Measurements from ENCODE around the gene GPATCH3. TPM values are rescaled to one million over a fixed set of nuclear protein-coding genes. Genes with fewer than 3 reads are reported as not detected.

The GPATCH3 gene
- total RNA-seq, 1 experiment from 2014 or later = 14.8 TPM

GRCh38 chr1:26915204-26915842, 15.1 kb upstream of the GPATCH3 start:
- Histone ChIP-seq H4K20me1 (ENCODE audit: insufficient read depth) (no peaks in the 10 kb centered on the region), H3K9ac (ENCODE audit: low read length) (no peak overlapping the region), H3K9me3 (ENCODE audit: control insufficient read depth in 1 of 2, insufficient read depth in 1 of 2, low read depth in 1 of 2, low read length in 2 of 2) (no peaks in the 10 kb centered on the region), H3K9me2 (ENCODE audit: insufficient read depth) (no peaks in the 10 kb centered on the region), H3K27me3 (ENCODE audit: insufficient read depth, low read length) (no peaks in the 10 kb centered on the region), H3K36me3 (ENCODE audit: control insufficient read depth in 1 of 2, insufficient read depth in 2 of 2, low read length in 2 of 2) (no peaks in the 10 kb centered on the region), H3K4me3 (replicated peaks in 1 of 2; ENCODE audit: low read depth in 1 of 2, low read length in 2 of 2) (no peak overlapping the region), H3K27ac (ENCODE audit: low read depth, low read length) (no peak overlapping the region), H3K79me2 (ENCODE audit: insufficient read depth, low read length) (no peaks in the 10 kb centered on the region), H2AFZ (ENCODE audit: low read depth, low read length, poor library complexity, severe bottlenecking) (no peak overlapping the region), H3K4me2 (ENCODE audit: low read length) (no peak overlapping the region), H3K4me1 (ENCODE audit: control insufficient read depth in 1 of 2, insufficient read depth in 2 of 2, low read length in 2 of 2) (peaks cover 5% of the 10 kb centered on the region in 2 experiments; a peak in 2 of 4 replicates)
- RAD21 ChIA-PET (ENCODE audit: low non-redundant PET in 1 of 2, low total read pairs in 2 of 2, uncharacterized antibody in 2 of 2, unreplicated experiment in 2 of 2) = no interaction called here
- TF ChIP-seq SP1 (IDR thresholded peaks at IDR 0.05; ENCODE audit: low read depth) (no peak), POLR2A (IDR thresholded peaks at IDR 0.05; ENCODE audit: borderline replicate concordance, extremely low read depth, insufficient read depth, insufficient read length) (no peak), ELF1 (IDR thresholded peaks at IDR 0.05; ENCODE audit: borderline replicate concordance, low read depth) (no peak), ZBTB33 (IDR thresholded peaks at IDR 0.05; ENCODE audit: extremely low read depth, insufficient replicate concordance, low read length) (no peak), CEBPB (IDR thresholded peaks at IDR 0.05; ENCODE audit: low read depth) (no peak), ZNF274 (IDR thresholded peaks at IDR 0.05; ENCODE audit: low read depth, low read length) (no peak), CTCF (IDR thresholded peaks at IDR 0.05 in 2 of 3, conservative IDR thresholded peaks at IDR 0.05 in 1 of 3; ENCODE audit: borderline replicate concordance in 1 of 3, insufficient read depth in 1 of 3, low read depth in 2 of 3, low read length in 2 of 3) (no peak), YY1 (IDR thresholded peaks at IDR 0.05; ENCODE audit: extremely low read depth, insufficient replicate concordance, low read depth, low read length) (no peak), TCF7L2 (IDR thresholded peaks at IDR 0.05; ENCODE audit: borderline replicate concordance, extremely low read depth, insufficient read depth, insufficient read length) (no peak), REST (IDR thresholded peaks at IDR 0.05; ENCODE audit: low read depth) (no peak), POLR2AphosphoS5 (IDR thresholded peaks at IDR 0.05; ENCODE audit: low read depth, low read length) (no peak), MAX (IDR thresholded peaks at IDR 0.05) (no peak), RAD21 (IDR thresholded peaks at IDR 0.05; ENCODE audit: low read depth) (no peak), FOSL1 (IDR thresholded peaks at IDR 0.05; ENCODE audit: low read depth) (no peak), ATF3 (IDR thresholded peaks at IDR 0.05) (no peak), EZH2phosphoT487 (IDR thresholded peaks at IDR 0.05; ENCODE audit: borderline replicate concordance) (no peak), CBX3 (IDR thresholded peaks at IDR 0.05; ENCODE audit: low read depth) (no peak), SIN3A (IDR thresholded peaks at IDR 0.05; ENCODE audit: low read depth) (no peak), SRF (IDR thresholded peaks at IDR 0.05; ENCODE audit: low read depth) (no peak), ZFX (IDR thresholded peaks at IDR 0.05) (no peak)
- CTCF ChIA-PET = no interaction called here
- BruUV-seq (replicated peaks) = no TSS peak
- DNase-seq (ENCODE audit: low read depth, low spot score) (no peak), ATAC-seq (no peak)
- POLR2A ChIA-PET = no interaction called here
- intact Hi-C loops (cut with micrococcal nuclease) = no loop called here

Measured in HCT116 (cell line).